Liver (tissue), 9 donors: Measurements from ENCODE around the gene CELA2A. TPM values are rescaled to one million over a fixed set of nuclear protein-coding genes. Genes with fewer than 3 reads are reported as not detected.
"Not testable (repeated sequence)": the region's sequence is repeated elsewhere in the genome, so short reads cannot be mapped to it uniquely, and the experiment has no call there.

Experiments used
- DNase-seq: peaks from one replicate; pipeline ENCODE4 v3.0.0-alpha.2; 2017; ENCODE audit warnings: low spot score
- H3K27ac ChIP-seq, 2 donors: one replicate each; pipeline ENCODE4 v1.7.0; 2013; ENCODE audit warnings: inconsistent platforms in 2 of 2, low read length in 2 of 2, control low read depth in 1 of 2, low read depth in 1 of 2, mild to moderate bottlenecking in 1 of 2
- H3K27me3 ChIP-seq, 4 donors: one replicate each; pipeline versions ENCODE4 v1.6.1 to v1.7.0; 2013; ENCODE audit warnings: low read length in 3 of 4, inconsistent platforms in 1 of 4, mild to moderate bottlenecking in 1 of 4, moderate library complexity in 1 of 4; ENCODE audit not compliant: control insufficient read depth in 4 of 4, insufficient read depth in 4 of 4
- H3K36me3 ChIP-seq, 4 donors: one replicate each; pipeline versions ENCODE4 v1.6.1 to v1.7.0; 2013; ENCODE audit warnings: low read length in 3 of 4, mild to moderate bottlenecking in 3 of 4, low read depth in 1 of 4, moderate library complexity in 1 of 4; ENCODE audit not compliant: control insufficient read depth in 4 of 4, insufficient read depth in 3 of 4
- H3K4me1 ChIP-seq, 4 donors: one replicate each; pipeline versions ENCODE4 v1.6.1 to v1.7.0; 2013; ENCODE audit warnings: low read length in 3 of 4, mild to moderate bottlenecking in 3 of 4, moderate library complexity in 1 of 4; ENCODE audit not compliant: control insufficient read depth in 4 of 4, insufficient read depth in 4 of 4
- H3K4me3 ChIP-seq, 3 donors: one replicate each; pipeline versions ENCODE4 v1.6.1 to v1.7.0; 2013; ENCODE audit warnings: low read length in 3 of 3, control low read depth in 1 of 3, low read depth in 1 of 3, mild to moderate bottlenecking in 1 of 3
- H3K9ac ChIP-seq, 2 donors: one replicate each; pipeline ENCODE4 v1.7.0; 2013; ENCODE audit warnings: low read length in 2 of 2, mild to moderate bottlenecking in 2 of 2, moderate library complexity in 2 of 2, control low read depth in 1 of 2, low read depth in 1 of 2
- H3K9me3 ChIP-seq, 4 donors: one replicate each; pipeline versions ENCODE4 v1.6.1 to v1.7.0; 2013; ENCODE audit warnings: low read length in 3 of 4; ENCODE audit not compliant: control insufficient read depth in 4 of 4
- ATF3 ChIP-seq: IDR thresholded peaks from 2 replicates; pipeline ENCODE4 v1.6.1; 2016; ENCODE audit warnings: antibody characterized with exemption
- EGR1 ChIP-seq, 2 donors: IDR thresholded peaks; 2 replicates each; pipeline ENCODE4 v1.6.1; 2016 to 2018; ENCODE audit warnings: antibody characterized with exemption in 2 of 2, low read depth in 2 of 2
- FOXA2 ChIP-seq: IDR thresholded peaks from 2 replicates; pipeline ENCODE4 v1.6.1; 2016; ENCODE audit warnings: antibody characterized with exemption
- GABPA ChIP-seq, 2 donors: IDR thresholded peaks in 1 of 2; conservative IDR thresholded peaks in 1 of 2; 2 replicates each; pipeline ENCODE4 v1.6.1; 2016; ENCODE audit warnings: antibody characterized with exemption in 2 of 2, mild to moderate bottlenecking in 1 of 2, moderate library complexity in 1 of 2
- HNF4A ChIP-seq, 2 donors: conservative IDR thresholded peaks; 2 replicates each; pipeline ENCODE4 v1.6.1; 2016; ENCODE audit warnings: antibody characterized with exemption in 2 of 2, mild to moderate bottlenecking in 2 of 2
- NR2F2 ChIP-seq: IDR thresholded peaks from 2 replicates; pipeline ENCODE4 v1.6.1; 2016; ENCODE audit warnings: antibody characterized with exemption
- RAD21 ChIP-seq, 2 donors: IDR thresholded peaks; 2 replicates each; pipeline ENCODE4 v1.6.1; 2016; ENCODE audit warnings: antibody characterized with exemption in 2 of 2, mild to moderate bottlenecking in 2 of 2
- RXRA ChIP-seq, 2 donors: IDR thresholded peaks; 2 replicates each; pipeline ENCODE4 v1.6.1; 2017 to 2018; ENCODE audit warnings: antibody characterized with exemption in 2 of 2, mild to moderate bottlenecking in 1 of 2
- SP1 ChIP-seq: IDR thresholded peaks from 2 replicates; pipeline ENCODE4 v1.6.1; 2018; ENCODE audit warnings: antibody characterized with exemption, mild to moderate bottlenecking
- ZBTB33 ChIP-seq: IDR thresholded peaks from 2 replicates; pipeline ENCODE4 v1.6.1; 2016; ENCODE audit warnings: antibody characterized with exemption
- WGBS: extraction: QIAGEN DNeasy Blood & Tissue Kit; methylation state at CpG from one replicate; pipeline ENCODE4 v1.1.7; 2013; 5-methylcytosine and 5-hydroxymethylcytosine counted together
- polyA plus RNA-seq, 2 donors: library from polyadenylated mRNA; stranded (reverse) in 1 of 2; unstranded in 1 of 2; fragments of 200-250 nt in 1 of 2; fragments of >200 nt in 1 of 2; fragmentation: Nextera tagmentation in 1 of 2; extraction: Ambion mirVana in 1 of 2; gene quantifications; one replicate each; pipeline versions ENCODE4 v1.2.1 to v1.2.3, GENCODE V29; 2013 to 2015
- total RNA-seq, 2 donors: library from RNA; depleted of rRNA; stranded (reverse); fragments of >200 nt; gene quantifications; one replicate each; pipeline ENCODE4 v1.2.3, GENCODE V29; 2014
- TF ChIP-seq, protein P1 (sequence below): IDR thresholded peaks from 2 replicates; pipeline ENCODE4 v1.6.1; 2016; ENCODE audit warnings: antibody characterized with exemption, mild to moderate bottlenecking
- donor health status: healthy.
- donor health status: healthy.
- donor health status: healthy.
- donor health status: healthy.
- donor health status: healthy.

CELA2A gene
- total and polyA plus RNA-seq, 4 donors, result not detected

DNA sequence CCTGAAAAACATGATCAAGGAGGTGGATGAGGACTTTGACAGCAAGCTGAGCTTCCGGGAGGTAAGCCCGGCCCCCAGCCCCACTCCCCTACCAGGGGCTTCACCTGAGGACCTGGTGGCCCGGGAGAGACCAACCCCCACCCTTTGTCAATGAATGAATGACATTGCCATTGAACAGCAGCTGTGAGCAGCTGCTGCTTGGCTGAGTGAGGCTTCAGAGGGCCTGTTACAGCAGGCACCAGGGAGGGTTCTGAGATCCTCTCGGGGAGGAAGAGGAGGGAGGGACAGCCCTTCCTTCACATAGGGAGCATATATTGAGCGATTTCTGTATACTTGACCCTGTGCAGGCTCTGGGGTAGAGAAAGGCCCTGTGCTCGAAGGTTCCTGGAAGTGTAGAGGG lies 30.6 kb upstream of the CELA2A start:
- no peak overlapping the region for H3K9ac ChIP-seq
- H3K4me1 ChIP-seq, result peaks cover 0 to 26% (median 20%) of the 10 kb centered on the region in 4 donors
- no peak for TF ChIP-seq SP1
- no peak for TF ChIP-seq GABPA (IDR thresholded peaks at IDR 0.05 in 1 of 2, conservative IDR thresholded peaks at IDR 0.05 in 1 of 2)
- TF ChIP-seq NR2F2, result no peak
- no peak for TF ChIP-seq HNF4A (conservative IDR thresholded peaks at IDR 0.05)
- H3K27me3 ChIP-seq, result no peaks in the 10 kb centered on the region
- H3K4me3 ChIP-seq, result no peak overlapping the region
- WGBS, result 89% methylated on average over 6 of the region's 6 CpGs
- no peak for DNase-seq
- peaks cover 0 to 5% (median 1%) of the 10 kb centered on the region in 4 donors for H3K36me3 ChIP-seq
- H3K9me3 ChIP-seq, result no peaks in the 10 kb centered on the region
- H3K27ac ChIP-seq, result no peak overlapping the region

- H3K27ac ChIP-seq, result no peak overlapping the region
- H3K36me3 ChIP-seq, result peaks cover 0 to 5% (median 1%) of the 10 kb centered on the region in 4 donors
Measured at GRCh38 chr1:15426492-15427279, 29.8 kb upstream of the CELA2A start.

GRCh38 chr1:15427280-15427666 lies 29.3 kb upstream of the CELA2A start:
- no peak overlapping the region for H3K9ac ChIP-seq
- no peak for TF ChIP-seq SP1
- TF ChIP-seq ATF3, result no peak
- TF ChIP-seq FOXA2, result no peak
- no peak for TF ChIP-seq HNF4A (conservative IDR thresholded peaks at IDR 0.05)
- TF ChIP-seq NR2F2, result no peak
- no peak for TF ChIP-seq RXRA (IDR thresholded peaks at IDR 0.05)
- TF ChIP-seq, protein P1, sequence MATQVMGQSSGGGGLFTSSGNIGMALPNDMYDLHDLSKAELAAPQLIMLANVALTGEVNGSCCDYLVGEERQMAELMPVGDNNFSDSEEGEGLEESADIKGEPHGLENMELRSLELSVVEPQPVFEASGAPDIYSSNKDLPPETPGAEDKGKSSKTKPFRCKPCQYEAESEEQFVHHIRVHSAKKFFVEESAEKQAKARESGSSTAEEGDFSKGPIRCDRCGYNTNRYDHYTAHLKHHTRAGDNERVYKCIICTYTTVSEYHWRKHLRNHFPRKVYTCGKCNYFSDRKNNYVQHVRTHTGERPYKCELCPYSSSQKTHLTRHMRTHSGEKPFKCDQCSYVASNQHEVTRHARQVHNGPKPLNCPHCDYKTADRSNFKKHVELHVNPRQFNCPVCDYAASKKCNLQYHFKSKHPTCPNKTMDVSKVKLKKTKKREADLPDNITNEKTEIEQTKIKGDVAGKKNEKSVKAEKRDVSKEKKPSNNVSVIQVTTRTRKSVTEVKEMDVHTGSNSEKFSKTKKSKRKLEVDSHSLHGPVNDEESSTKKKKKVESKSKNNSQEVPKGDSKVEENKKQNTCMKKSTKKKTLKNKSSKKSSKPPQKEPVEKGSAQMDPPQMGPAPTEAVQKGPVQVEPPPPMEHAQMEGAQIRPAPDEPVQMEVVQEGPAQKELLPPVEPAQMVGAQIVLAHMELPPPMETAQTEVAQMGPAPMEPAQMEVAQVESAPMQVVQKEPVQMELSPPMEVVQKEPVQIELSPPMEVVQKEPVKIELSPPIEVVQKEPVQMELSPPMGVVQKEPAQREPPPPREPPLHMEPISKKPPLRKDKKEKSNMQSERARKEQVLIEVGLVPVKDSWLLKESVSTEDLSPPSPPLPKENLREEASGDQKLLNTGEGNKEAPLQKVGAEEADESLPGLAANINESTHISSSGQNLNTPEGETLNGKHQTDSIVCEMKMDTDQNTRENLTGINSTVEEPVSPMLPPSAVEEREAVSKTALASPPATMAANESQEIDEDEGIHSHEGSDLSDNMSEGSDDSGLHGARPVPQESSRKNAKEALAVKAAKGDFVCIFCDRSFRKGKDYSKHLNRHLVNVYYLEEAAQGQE, result no peak
- TF ChIP-seq ZBTB33, result no peak
- no peak for TF ChIP-seq EGR1 (IDR thresholded peaks at IDR 0.05; ENCODE audit: low read depth in 2 of 2)
- 91% methylated on average over 6 of the region's 6 CpGs for WGBS
- H3K36me3 ChIP-seq, result peaks cover 0 to 5% (median 1%) of the 10 kb centered on the region in 4 donors
- H3K27ac ChIP-seq, result no peak overlapping the region
- H3K9me3 ChIP-seq, result no peaks in the 10 kb centered on the region
- peaks cover 0 to 18% (median 10%) of the 10 kb centered on the region in 4 donors for H3K4me1 ChIP-seq
- no peaks in the 10 kb centered on the region for H3K27me3 ChIP-seq
- no peak overlapping the region for H3K4me3 ChIP-seq
- no peak for DNase-seq

More at GRCh38 chr1:15426492-15427279, 29.8 kb upstream of the CELA2A start:
- H3K9ac ChIP-seq, result no peak overlapping the region
- peak in 1 of 2 donors; percentile 6 for TF ChIP-seq RAD21 (IDR thresholded peaks at IDR 0.05)
- no peak for TF ChIP-seq FOXA2
- DNase-seq, result no peak
- 83% methylated on average over 30 of the region's 30 CpGs for WGBS
- peaks cover 0 to 21% (median 13%) of the 10 kb centered on the region in 4 donors for H3K4me1 ChIP-seq
- H3K9me3 ChIP-seq, result no peaks in the 10 kb centered on the region
- H3K27me3 ChIP-seq, result no peaks in the 10 kb centered on the region
- H3K4me3 ChIP-seq, result no peak overlapping the region

DNA sequence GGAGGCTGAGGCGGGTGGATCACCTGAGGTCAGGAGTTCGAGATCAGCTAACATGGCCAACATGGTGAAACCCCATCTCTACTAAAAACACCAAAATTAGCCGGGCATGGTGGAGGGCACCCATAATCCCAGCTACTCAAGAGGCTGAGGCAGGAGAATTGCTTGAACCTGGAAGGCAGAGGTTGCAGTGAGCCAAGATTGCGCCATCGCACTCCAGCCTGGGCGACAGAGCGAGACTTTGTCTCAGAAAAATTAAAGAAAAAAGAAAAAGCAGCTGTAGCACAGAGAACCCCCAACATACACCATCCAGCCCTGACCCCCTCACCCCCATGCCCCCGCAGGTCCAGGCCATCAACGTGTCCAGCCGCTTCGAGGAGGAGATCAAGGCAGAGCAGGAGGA lies 28.3 kb upstream of the CELA2A start:
- not testable (repeated sequence) for H3K4me3 ChIP-seq, DNase-seq, H3K27me3 ChIP-seq, H3K36me3 ChIP-seq, H3K9ac ChIP-seq, H3K27ac ChIP-seq, H3K9me3 ChIP-seq
- H3K4me1 ChIP-seq, result peaks cover 0 to 17% (median 10%) of the 10 kb centered on the region in 4 donors
- WGBS, result 91% methylated on average over 11 of the region's 11 CpGs
